H1 (cell line): ENCODE data around the gene WDR75. TPM values are rescaled to one million over a fixed set of nuclear protein-coding genes. Genes with fewer than 3 reads are reported as not detected.

Source experiments
- CTCF ChIA-PET: fragments of 300-600 bp; sonication (Branson Sonifier 250); formaldehyde crosslinking; loops from one replicate; lab custom pipeline; 2021; ENCODE audit not compliant: partially characterized antibody; lab: Charles Lee
- POLR2A ChIA-PET: fragments of 300-600 bp; sonication (Branson Sonifier 250); formaldehyde crosslinking; loops from one replicate; lab custom pipeline; 2021; ENCODE audit warnings: inconsistent platforms; ENCODE audit not compliant: partially characterized antibody; lab: Charles Lee
- DNase-seq, 2 experiments: peaks; one replicate each; pipeline versions ENCODE4 v3.0.0 to v3.0.0-alpha.2; 2010 to 2022; ENCODE audit warnings: low spot score in 2 of 2, low read depth in 1 of 2, mixed read lengths in 1 of 2
- FAIRE-seq: peaks from 2 replicates; lab custom pipeline; 2011; peaks lifted over from hg19 to GRCh38; lab: Jason Lieb, UNC
- H2AFZ ChIP-seq: 2 replicates; pipeline ENCODE4 v1.8.1; 2012; ENCODE audit warnings: low read length, inconsistent platforms
- H2AK5ac ChIP-seq: 2 replicates; pipeline ENCODE4 v1.6.1; 2013; ENCODE audit warnings: low read depth, low read length
- H2BK120ac ChIP-seq: replicated peaks from 2 replicates; pipeline ENCODE3; 2013; ENCODE audit warnings: low read depth, low read length, inconsistent platforms
- H2BK12ac ChIP-seq: 2 replicates; pipeline ENCODE4 v1.6.1; 2013; ENCODE audit warnings: low read depth, low read length
- H2BK15ac ChIP-seq: 2 replicates; pipeline ENCODE4 v1.6.1; 2013; ENCODE audit warnings: low read length
- H2BK20ac ChIP-seq: 2 replicates; pipeline ENCODE4 v1.6.1; 2013; ENCODE audit warnings: low read length
- H2BK5ac ChIP-seq: 2 replicates; pipeline ENCODE4 v1.6.1; 2013; ENCODE audit warnings: low read depth, low read length
- H3K14ac ChIP-seq: 2 replicates; pipeline ENCODE4 v1.6.1; 2013; ENCODE audit warnings: inconsistent platforms; ENCODE audit not compliant: insufficient read length
- H3K18ac ChIP-seq: 2 replicates; pipeline ENCODE4 v1.6.1; 2013; ENCODE audit warnings: low read length; ENCODE audit errors: extremely low read depth
- H3K23ac ChIP-seq: 2 replicates; pipeline ENCODE4 v1.6.1; 2013; ENCODE audit warnings: inconsistent platforms; ENCODE audit not compliant: insufficient read length
- H3K23me2 ChIP-seq: 2 replicates; pipeline ENCODE4 v1.6.1; 2013; ENCODE audit warnings: low read depth, low read length
- H3K27ac ChIP-seq: 2 replicates; pipeline ENCODE4 v1.6.1; 2011; ENCODE audit warnings: low read depth, low read length, inconsistent platforms
- H3K27me3 ChIP-seq, 4 experiments: replicated peaks in 1 of 4; 1 replicate in 1 of 4; 2 replicates in 3 of 4; pipeline versions ENCODE4 v1.6.1 to v1.8.1; 2011 to 2013; ENCODE audit warnings: low read length in 3 of 4, mild to moderate bottlenecking in 3 of 4, inconsistent platforms in 2 of 4, mixed read lengths in 2 of 4, moderate library complexity in 1 of 4; ENCODE audit not compliant: control insufficient read depth in 3 of 4, insufficient read depth in 3 of 4; ENCODE audit errors: extremely low read depth in 1 of 4
- H3K36me3 ChIP-seq, 4 experiments: 2 replicates each; pipeline versions ENCODE4 v1.6.1 to v1.8.1; 2011 to 2013; ENCODE audit warnings: mild to moderate bottlenecking in 4 of 4, low read length in 3 of 4, moderate library complexity in 2 of 4, control low read depth in 1 of 4, inconsistent platforms in 1 of 4; ENCODE audit not compliant: insufficient read depth in 4 of 4, control insufficient read depth in 2 of 4
- H3K4ac ChIP-seq: replicated peaks from 2 replicates; pipeline ENCODE3; 2013; ENCODE audit warnings: low read length, low read depth, mixed read lengths, inconsistent platforms; ENCODE audit not compliant: insufficient read length
- H3K4me1 ChIP-seq, 4 experiments: replicated peaks in 1 of 4; 1 replicate in 1 of 4; 2 replicates in 3 of 4; pipeline versions ENCODE4 v1.6.1 to v1.8.1; 2011 to 2013; ENCODE audit warnings: low read length in 3 of 4, inconsistent platforms in 2 of 4, mixed read lengths in 1 of 4; ENCODE audit not compliant: insufficient read depth in 4 of 4, control insufficient read depth in 3 of 4
- H3K4me2 ChIP-seq, 2 experiments: 2 replicates each; pipeline versions ENCODE4 v1.6.1 to v1.8.1; 2011 to 2013; ENCODE audit warnings: low read depth in 2 of 2, low read length in 2 of 2, control low read depth in 1 of 2, inconsistent platforms in 1 of 2, mild to moderate bottlenecking in 1 of 2; ENCODE audit not compliant: insufficient read depth in 1 of 2
- H3K4me3 ChIP-seq, 4 experiments: fragments of 200-600, 300-600 bp in 1 of 4; sonication (generic), shearing (Covaris generic), sonication (Bioruptor Twin) in 1 of 4; 2 replicates each; pipeline versions ENCODE4 v1.5.1 to v1.8.1; 2011 to 2016; ENCODE audit warnings: low read length in 4 of 4, low read depth in 3 of 4, control low read depth in 2 of 4, inconsistent platforms in 2 of 4, mild to moderate bottlenecking in 2 of 4, mixed read lengths in 1 of 4, moderate library complexity in 1 of 4; ENCODE audit not compliant: insufficient read depth in 2 of 4; ENCODE audit errors: extremely low read depth in 1 of 4
- H3K56ac ChIP-seq: replicated peaks from 2 replicates; pipeline ENCODE3; 2013; ENCODE audit warnings: low read depth, mild to moderate bottlenecking, mixed read lengths, low read length, inconsistent platforms; ENCODE audit not compliant: insufficient read length
- H3K79me1 ChIP-seq: 2 replicates; pipeline ENCODE4 v1.6.1; 2013; ENCODE audit warnings: low read depth, low read length, control low read depth
- H3K79me2 ChIP-seq, 2 experiments: 2 replicates each; pipeline versions ENCODE4 v1.6.1 to v1.8.1; 2012 to 2013; ENCODE audit warnings: low read length in 2 of 2, mild to moderate bottlenecking in 2 of 2, inconsistent platforms in 1 of 2; ENCODE audit not compliant: insufficient read depth in 2 of 2, control insufficient read depth in 1 of 2
- H3K9ac ChIP-seq, 4 experiments: replicated peaks in 1 of 4; 1 replicate in 1 of 4; 2 replicates in 3 of 4; pipeline versions ENCODE4 v1.6.1 to v1.8.1; 2011 to 2013; ENCODE audit warnings: low read depth in 3 of 4, low read length in 3 of 4, control low read depth in 2 of 4, mild to moderate bottlenecking in 2 of 4, moderate library complexity in 2 of 4, inconsistent platforms in 1 of 4; ENCODE audit errors: extremely low read depth in 1 of 4
- H3K9me3 ChIP-seq, 2 experiments: 2 replicates each; pipeline versions ENCODE4 v1.6.1 to v1.8.1; 2012 to 2013; ENCODE audit warnings: mild to moderate bottlenecking in 2 of 2, moderate library complexity in 2 of 2, control low read depth in 1 of 2, inconsistent platforms in 1 of 2, low read depth in 1 of 2, low read length in 1 of 2, mixed read lengths in 1 of 2; ENCODE audit not compliant: insufficient read depth in 2 of 2
- H4K20me1 ChIP-seq, 2 experiments: replicated peaks in 1 of 2; 2 replicates each; pipeline versions ENCODE3 to v1.8.1; 2011 to 2013; ENCODE audit warnings: inconsistent platforms in 2 of 2, low read length in 2 of 2, mild to moderate bottlenecking in 1 of 2; ENCODE audit not compliant: insufficient read depth in 2 of 2, control insufficient read depth in 1 of 2
- H4K5ac ChIP-seq: 2 replicates; pipeline ENCODE4 v1.6.1; 2013; ENCODE audit warnings: low read length, low read depth, mixed read lengths, inconsistent platforms; ENCODE audit not compliant: insufficient read length
- H4K8ac ChIP-seq: 2 replicates; pipeline ENCODE4 v1.8.0; 2013; ENCODE audit warnings: mild to moderate bottlenecking, moderate library complexity, low read length, inconsistent platforms; ENCODE audit not compliant: insufficient read depth; ENCODE audit errors: extremely low read depth
- H4K91ac ChIP-seq: replicated peaks from 2 replicates; pipeline ENCODE3; 2013; ENCODE audit warnings: low read length, mixed read lengths, inconsistent platforms; ENCODE audit not compliant: insufficient read length
- POLR2A ChIP-seq, 2 experiments: IDR thresholded peaks; 1 replicate in 1 of 2; 2 replicates in 1 of 2; pipeline ENCODE4 v1.6.1; 2011; ENCODE audit warnings: low read depth in 2 of 2, low read length in 2 of 2, mild to moderate bottlenecking in 2 of 2; ENCODE audit errors: control extremely low read depth in 1 of 2
- POU5F1 ChIP-seq: IDR thresholded peaks from 2 replicates; pipeline ENCODE4 v1.6.1; 2011; ENCODE audit warnings: low read depth, mild to moderate bottlenecking, low read length, moderate library complexity
- TCF12 ChIP-seq: IDR thresholded peaks from 2 replicates; pipeline ENCODE4 v1.6.1; 2011; ENCODE audit warnings: low read depth, mild to moderate bottlenecking, low read length
- WGBS, 2 experiments: shearing (Covaris generic) in 1 of 2; methylation state at CpG; one replicate each; pipeline versions ENCODE4 v1.1.6 to v1.1.7; 2013 to 2015; ENCODE audit warnings: low lambda C conversion rate in 2 of 2, mixed read lengths in 2 of 2, inconsistent platforms in 1 of 2, low coverage in 1 of 2, missing lambda C conversion rate in 1 of 2; ENCODE audit not compliant: insufficient replicate concordance in 2 of 2, insufficient coverage in 1 of 2, insufficient read length in 1 of 2; ENCODE audit errors: extremely low coverage in 1 of 2, missing lambda C conversion rate in 1 of 2; 5-methylcytosine and 5-hydroxymethylcytosine counted together
- polyA plus RNA-seq, 7 experiments: library from polyadenylated mRNA; depleted of rRNA in 3 of 7; stranded (reverse) in 5 of 7; unstranded in 2 of 7; fragments of >200 nt in 5 of 7; fragments of 200-250 nt in 2 of 7; gene quantifications; 1 replicate in 5 of 7; 2 replicates in 1 of 7; 4 replicates in 1 of 7; pipeline versions ENCODE4 v1.2.1 to v1.2.3, GENCODE V29; 2011 to 2013; ENCODE audit warnings: missing spikeins in 2 of 7, mixed read lengths in 2 of 7
- total RNA-seq: library from RNA; stranded (reverse); fragmentation: NEBNext Ultra II Directional; extraction: Animal tissue kit (Norgen Biotek cat#: 25700); gene quantifications from 2 replicates; pipeline ENCODE4 v1.2.1, GENCODE V29; 2021

The WDR75 gene
- total and polyA plus RNA-seq, 2 of the 8 experiments (the other 6 are each of a cell fraction or from before 2014, with no cell fraction given), result 26.9 to 77.1 TPM

GRCh38 chr2:189466046-189466445, 24.8 kb downstream of the WDR75 start:
- Histone ChIP-seq H2BK5ac (no peak overlapping the region), H3K4me1 (no peaks in the 10 kb centered on the region), H3K9ac (no peak overlapping the region), H2BK120ac (no peak overlapping the region), H3K36me3 (peaks cover 41 to 97% (median 70%) of the 10 kb centered on the region in 4 experiments), H3K18ac (no peak overlapping the region), H3K14ac (no peak overlapping the region), H3K23me2 (no peaks in the 10 kb centered on the region; the same call in 1 of the 2 replicates), H2BK20ac (no peak overlapping the region), H3K23ac (no peak overlapping the region), H3K79me1 (no peaks in the 10 kb centered on the region), H3K4ac (no peak overlapping the region), H2BK12ac (no peak overlapping the region), H4K5ac (no peak overlapping the region), H4K8ac (no peak overlapping the region), H3K27me3 (no peaks in the 10 kb centered on the region), H3K79me2 (no peaks in the 10 kb centered on the region), H4K20me1 (no peaks in the 10 kb centered on the region), H3K4me2 (no peak overlapping the region), H2AFZ (no peak overlapping the region), H3K56ac (no peak overlapping the region), H4K91ac (no peak overlapping the region), H2AK5ac (no peak overlapping the region), H2BK15ac (no peak overlapping the region), H3K4me3 (no peak overlapping the region), H3K9me3 (no peaks in the 10 kb centered on the region), H3K27ac (no peak overlapping the region)
- no peak for DNase-seq
- CTCF ChIA-PET, result interaction anchor here (0.8 to 1.8 kb wide), 5 partner anchors 9 to 115 kb away, joined by 3 to 6 read pairs (median 3); partner anchors contain the start of gene SLC40A1
- POLR2A ChIA-PET, result interaction anchor here (1.8 kb wide), 1 partner anchor 25 kb away, joined by 5 read pairs; the partner anchor contains the start of gene WDR75
- 93% methylated on average over 4 of the region's 4 CpGs; no CpG with 5 or more reads in 1 of the 2 experiments for WGBS, 2 experiments
- no peak for FAIRE-seq
- TF ChIP-seq POLR2A (IDR thresholded peaks at IDR 0.05; ENCODE audit: control extremely low read depth in 1 of 2, low read depth in 2 of 2, low read length in 2 of 2) (no peak), TCF12 (no peak), POU5F1 (no peak)
